Activated naive CD4-positive, alpha-beta T cell treated with Interleukin-2 at 50 U/mL for 16 hours (primary cell): ENCODE data around the gene HBEGF.

Experiments used
- DNase-seq: peaks from one replicate; pipeline ENCODE4 v3.0.0-alpha.2; 2020

Gene HBEGF, protein sequence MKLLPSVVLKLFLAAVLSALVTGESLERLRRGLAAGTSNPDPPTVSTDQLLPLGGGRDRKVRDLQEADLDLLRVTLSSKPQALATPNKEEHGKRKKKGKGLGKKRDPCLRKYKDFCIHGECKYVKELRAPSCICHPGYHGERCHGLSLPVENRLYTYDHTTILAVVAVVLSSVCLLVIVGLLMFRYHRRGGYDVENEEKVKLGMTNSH

DNA sequence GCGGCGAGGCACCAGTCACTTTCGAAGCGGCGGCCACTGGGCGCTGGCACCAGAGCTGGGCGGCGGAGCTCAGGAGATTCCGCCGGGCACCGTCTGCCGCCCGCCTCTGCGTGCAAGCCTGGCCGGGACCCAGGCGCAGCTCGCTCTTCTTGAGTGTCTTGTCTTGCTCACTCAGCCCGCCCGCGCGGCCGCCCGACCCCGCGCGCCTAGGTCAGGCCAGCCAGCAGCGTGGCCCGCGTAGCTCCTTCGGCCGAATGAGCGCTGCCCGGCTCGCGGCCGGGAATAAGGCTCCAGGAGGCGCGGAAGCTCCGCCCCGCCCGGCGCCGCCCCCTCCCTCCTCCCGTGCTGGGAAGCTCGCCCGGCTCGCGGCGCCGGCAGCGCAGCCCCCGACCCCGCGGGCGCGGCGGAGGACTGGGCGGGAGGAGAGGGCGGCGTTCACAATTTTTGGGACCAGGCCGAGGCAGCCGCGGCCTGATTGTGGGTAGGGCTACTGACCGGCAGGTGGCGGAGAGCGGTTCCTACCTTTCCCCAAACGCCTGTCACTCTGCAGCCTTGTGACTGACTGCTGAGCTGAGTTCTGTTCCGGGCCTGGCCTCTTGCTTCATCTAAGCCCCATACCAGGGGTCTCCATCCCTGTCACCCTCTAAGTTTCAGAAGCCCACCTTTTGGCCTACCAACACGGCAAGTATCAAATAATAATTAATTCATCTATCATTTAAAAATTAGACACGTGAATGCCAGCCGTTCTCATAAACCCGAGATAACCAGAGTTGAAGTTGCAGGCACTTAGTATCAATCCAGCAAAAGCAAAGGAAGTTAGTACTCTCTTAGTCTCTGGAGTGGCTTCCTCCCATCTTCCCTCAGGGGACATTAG, at the start of gene HBEGF:
Gene HBEGF, minus strand, starts transcription at position 256 of the 874 bp plus-strand sequence. CDS start 275 bp downstream, outside the sequence.
- peak; percentile 53 for DNase-seq

DNA sequence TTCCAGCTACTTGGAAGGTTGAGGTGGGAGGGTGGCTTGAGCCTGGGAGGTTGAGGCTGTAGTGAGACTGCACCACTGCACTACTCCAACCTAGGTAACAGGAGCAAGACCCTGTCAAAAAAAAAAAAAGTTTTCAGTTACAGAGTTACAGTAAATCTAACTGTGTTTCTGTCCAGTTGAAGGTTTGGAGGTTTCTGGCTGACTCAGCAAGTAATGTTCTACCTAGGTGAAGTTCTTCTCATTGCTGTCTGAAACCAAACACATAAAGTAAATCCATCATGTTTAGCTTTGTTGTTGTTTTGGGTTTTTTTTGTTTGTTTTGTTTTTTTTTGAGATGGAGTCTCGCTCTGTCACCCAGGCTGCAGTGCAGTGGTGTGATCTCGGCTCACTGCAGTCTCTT, 47.3 kb upstream of the HBEGF start:
- no peak for DNase-seq

DNA sequence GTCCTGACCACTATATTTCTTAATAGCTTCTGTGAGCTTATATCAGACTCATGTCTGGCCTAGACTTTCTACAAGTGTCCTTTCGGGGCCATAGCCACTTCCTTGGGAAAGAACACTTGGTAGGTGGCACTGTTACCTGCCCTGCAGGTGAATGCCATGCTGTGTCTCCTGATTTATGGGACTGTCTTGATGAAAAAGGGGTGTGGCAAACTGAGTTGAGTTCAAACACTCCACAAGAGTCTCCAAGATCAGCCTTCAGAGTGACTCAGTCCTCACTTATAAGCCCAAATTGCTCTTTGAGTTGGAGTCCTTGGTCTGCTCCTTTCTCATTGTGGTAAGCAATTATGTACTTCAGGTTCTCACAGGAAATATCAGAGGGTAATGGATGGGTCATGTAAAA, 45.3 kb upstream of the HBEGF start:
- DNase-seq = no peak

DNA sequence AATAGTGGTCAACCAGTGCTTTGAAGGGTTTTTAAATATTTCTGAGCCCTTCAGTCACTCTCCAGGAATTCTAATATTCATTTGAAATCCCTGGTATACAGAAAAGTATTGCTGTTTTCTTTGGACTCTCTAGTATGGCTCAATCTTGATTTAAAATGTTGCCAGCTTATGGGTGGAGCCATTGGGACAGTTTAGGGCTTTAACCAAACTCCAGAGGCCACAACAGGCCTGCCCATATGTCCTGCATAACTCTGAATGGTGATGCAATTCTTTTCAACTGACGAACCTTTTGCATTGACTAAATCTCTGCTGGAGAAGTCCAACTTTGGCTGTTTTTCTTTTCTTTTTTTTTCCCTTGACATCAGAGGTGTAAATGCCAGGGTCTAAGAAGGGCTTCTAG, 44.9 kb upstream of the HBEGF start:
- DNase-seq = no peak

DNA sequence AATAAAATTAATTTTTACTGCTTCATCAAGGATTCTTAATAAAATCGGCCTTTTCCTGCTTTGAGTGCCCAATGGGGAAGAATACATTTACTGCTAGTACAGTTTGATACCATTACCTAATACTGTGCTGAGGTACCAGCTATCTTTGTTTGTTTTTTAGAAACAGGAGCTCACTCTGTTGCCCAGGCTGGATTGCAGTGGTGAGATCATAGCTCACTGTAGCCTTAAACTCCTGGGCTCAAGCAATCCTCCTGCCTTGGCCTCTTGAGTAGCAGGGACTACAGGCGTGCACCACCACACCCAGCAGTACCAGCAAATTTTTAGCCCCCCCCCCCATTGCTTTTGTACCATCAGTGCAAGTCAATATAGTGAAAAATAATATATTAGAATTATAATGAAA, 41.6 kb upstream of the HBEGF start:
- no peak for DNase-seq

DNA sequence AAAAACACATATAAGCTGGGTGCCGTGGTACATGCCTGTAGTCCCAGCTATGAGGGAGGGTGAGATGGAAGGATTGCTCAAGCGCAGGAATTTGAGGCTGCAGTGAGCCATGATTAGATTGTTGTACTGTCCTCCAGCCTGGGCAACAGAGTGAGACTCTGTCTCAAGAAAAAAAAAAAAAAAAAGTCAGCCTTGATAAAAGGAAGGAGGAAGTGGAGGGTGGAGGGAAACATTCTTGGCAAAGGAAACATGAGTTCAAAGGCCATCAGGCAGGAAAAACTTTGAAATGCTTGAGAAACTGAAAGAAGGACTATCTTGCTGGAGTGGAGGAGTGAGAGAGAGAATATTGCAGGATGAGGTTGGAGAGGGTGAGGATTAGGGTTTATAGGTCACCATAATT, 36.9 kb upstream of the HBEGF start:
- no peak for DNase-seq

DNA sequence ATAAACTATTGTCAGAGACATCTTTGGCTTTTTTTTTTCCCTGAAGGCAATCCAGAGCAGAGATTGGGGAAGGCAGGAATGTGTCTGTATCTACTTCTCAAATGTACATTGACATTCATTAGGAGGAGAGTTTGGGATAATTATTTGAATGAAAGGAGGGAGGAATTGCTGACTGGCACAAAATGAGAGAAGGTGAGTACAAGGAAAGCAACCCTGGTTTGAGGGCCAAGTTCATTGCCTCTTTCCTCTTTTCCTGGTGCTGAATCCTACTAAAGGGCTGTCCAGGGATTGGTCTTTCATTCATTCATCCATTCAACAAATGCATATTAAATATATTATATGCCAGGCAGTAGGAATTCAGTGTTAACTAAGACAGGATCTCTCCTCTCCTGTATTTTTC, 36.5 kb upstream of the HBEGF start:
- no peak for DNase-seq

DNA sequence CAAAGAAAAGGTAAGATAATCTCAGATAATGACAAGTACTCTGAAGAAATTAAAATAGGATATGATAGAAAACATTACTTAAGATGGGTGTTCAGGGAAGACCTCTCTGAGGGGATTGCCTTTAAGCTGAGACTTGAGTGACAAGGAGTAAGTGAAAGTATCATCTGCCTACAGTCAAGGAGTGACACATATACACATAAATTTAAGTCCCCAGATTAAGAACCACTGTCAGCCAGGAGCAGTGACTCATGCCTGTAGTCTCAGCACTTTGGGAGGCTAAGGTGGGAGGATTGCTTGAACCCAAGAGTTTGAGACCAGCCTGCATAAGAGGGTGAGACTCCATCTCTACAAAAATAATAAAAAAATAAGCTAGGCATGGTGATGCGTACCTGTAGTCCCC, 35.6 kb upstream of the HBEGF start:
- no peak for DNase-seq

DNA sequence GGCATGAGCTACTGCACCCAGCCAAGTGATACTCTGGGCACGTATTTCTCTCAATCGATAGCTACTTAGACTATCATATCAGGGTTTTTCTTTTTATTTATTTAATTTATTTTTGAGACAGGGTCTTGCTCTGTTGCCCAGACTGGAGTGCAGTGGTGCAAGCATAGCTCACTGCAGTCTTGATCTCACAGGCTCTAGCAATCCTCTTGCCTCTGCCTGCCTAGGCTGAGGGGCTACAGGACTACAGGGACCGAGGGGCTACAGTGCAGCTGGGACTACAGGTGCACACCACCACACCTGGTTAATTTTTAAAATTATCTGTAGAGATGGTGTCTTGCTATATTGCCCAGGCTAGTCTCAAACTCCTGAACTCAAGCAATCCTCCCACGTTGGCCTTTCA, 34.9 kb upstream of the HBEGF start:
- no peak for DNase-seq

DNA sequence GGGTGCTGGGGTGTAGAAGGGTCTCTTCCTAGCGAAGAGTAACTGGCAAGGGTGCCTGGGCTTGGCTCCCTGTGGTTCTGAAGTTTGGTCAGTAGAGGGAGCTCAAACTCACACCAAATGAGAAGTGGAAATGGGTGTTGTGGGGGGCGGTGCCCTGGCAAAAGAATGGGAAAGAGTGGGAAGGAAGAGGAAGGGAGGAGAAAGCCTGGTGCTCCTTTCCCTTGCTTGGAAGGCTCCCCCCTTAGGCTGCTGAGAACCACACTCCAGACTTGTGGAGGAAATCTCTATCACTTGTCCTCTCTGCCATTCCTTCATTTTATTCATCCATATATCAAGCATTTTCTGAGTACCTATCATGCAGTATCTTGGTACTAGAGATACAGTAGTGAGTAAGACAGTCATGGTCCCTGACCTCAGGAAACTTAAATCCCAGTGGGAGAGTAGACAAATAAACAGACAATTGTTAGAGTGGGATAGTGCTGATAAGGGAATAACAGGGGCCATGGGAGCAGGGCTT, 26.6 kb upstream of the HBEGF start:
- peak; percentile 45 for DNase-seq

DNA sequence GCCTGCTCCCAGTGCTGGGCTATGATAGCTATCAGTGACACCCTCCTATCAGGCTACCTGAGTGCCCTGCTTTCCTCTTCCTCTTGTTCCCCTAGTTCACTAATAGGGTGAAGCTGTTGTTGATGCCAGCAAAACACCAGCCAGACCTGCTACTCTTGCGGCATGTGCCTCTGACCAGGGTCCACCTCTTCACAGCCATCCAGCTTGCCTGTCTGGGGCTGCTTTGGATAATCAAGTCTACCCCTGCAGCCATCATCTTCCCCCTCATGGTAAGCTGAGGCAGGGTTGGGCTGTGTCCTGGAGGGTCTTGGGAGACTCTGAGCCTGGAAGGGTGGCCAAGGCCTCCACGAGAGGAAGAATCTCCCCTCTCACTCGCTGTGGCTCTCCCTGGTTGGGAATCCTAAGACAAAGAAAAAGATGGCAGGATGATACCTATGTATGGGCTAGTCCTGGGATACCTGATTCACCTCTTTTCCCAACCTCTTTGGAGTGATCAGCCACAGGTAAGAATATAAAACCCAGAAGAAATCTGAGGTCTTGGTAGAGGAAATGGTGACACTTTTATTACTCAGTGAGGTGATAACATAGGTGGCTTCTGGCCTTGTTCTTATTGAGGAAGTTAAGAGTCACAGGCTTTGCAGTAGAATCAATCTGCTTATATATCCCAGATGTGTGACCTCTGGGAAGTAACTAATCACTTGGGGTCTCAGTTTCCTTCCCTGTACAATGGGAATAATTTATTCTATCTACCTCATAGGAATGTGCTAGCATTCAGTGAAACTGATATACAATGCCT, 25.2 kb upstream of the HBEGF start:
- DNase-seq = no peak

DNA sequence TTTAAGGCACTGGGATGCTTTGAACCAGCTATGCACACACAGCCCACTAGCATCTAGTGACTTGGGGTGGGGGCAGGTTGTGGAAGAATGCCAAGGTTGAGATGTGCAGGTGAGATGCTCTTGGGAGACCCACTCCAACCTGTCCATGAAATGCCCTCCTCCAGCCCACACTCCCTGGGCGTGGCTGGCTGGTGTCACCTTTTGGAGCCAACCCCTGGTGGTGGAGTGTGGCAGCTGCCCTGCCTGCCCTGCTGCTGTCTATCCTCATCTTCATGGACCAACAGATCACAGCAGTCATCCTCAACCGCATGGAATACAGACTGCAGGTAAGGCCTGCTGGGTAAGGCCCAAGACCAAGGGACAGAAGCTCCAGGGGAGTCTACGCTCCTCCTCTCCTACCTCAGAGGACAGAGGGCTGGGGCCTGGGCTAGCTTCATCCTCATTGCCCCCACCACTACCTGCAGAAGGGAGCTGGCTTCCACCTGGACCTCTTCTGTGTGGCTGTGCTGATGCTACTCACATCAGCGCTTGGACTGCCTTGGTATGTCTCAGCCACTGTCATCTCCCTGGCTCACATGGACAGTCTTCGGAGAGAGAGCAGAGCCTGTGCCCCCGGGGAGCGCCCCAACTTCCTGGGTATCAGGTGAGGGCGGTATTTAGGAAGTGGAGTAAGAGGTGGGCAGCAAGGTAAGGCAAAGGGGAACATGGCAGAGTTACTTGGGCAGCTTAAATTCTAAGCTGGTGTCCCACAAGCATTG, 21.0 kb upstream of the HBEGF start:
- no peak for DNase-seq

DNA sequence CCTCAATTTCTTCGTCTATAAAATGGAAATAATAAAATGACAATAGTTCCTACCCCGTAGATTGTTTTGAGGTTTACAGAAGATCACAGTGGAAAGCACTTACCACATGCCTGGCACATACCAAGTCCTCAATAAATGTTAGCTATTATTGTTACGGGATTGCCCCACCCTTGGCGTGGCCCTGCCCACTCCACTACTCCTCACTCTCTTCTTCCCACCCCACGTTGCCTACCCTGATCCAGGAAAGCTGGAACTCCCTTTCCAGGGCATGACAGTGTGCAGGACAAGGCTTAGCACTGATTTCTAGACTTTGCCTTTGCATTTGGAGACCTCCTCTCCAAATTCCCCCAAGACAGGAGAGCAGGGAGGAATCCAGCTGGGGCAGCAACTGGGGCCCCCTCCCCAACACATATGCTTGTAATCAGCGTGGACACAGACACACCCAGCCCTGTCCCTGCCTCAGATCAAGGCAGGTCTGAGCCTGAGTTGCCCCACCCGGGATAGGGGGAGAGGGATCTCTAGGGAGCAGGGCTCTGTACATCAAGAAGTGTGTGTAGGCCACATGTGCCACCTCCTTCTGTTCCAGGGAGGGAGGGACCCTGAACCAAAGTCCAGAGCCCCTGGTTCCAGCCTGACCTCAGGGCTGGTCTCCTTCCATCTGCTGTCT, 20.3 kb upstream of the HBEGF start:
- DNase-seq = no peak

DNA sequence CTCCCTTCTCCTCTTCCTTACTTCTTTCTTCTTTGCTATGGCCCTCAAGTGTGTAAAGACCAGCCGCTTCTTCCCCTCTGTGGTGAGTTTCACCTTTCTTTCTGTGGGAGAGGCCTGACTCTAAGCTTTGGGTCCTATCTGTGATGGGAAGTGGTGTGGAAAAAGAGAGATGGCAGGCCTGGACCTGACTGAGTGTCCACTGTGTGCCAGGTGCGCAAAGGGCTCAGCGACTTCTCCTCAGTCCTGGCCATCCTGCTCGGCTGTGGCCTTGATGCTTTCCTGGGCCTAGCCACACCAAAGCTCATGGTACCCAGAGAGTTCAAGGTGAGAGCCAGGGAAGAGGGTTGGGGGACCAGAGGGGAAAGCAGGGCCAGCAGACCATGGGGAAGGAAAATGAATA, 19.5 kb upstream of the HBEGF start:
- no peak for DNase-seq

DNA sequence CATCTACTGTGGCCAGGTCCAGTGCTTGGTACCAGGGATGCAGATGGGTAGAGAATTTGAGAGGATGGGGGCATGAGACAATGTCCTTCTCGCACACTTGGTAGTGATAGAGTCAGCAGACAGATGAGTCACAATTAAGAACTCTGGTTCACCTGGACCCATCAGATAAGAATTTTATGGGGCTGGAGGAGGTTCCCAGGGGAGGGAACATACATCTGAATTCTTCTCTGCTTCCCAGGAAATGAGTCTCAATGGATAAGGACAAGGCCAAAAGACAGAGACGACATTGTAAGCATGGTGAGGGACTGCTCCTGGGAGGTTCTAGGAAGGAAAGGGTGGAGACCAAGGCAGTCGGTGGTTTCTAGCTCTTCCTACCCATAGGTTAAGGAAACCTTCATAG, 18.9 kb upstream of the HBEGF start:
- DNase-seq = no peak

DNA sequence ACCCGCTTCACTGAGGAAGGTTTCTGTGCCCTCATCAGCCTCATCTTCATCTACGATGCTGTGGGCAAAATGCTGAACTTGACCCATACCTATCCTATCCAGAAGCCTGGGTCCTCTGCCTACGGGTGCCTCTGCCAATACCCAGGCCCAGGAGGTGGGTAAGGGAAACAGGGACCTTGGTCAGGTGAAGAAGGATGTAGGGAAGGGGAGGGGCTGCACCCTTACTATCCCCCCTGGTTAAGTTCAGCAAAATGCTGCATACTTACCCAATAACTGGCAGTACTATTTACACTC, 18.0 kb upstream of the HBEGF start:
- DNase-seq = no peak

DNA sequence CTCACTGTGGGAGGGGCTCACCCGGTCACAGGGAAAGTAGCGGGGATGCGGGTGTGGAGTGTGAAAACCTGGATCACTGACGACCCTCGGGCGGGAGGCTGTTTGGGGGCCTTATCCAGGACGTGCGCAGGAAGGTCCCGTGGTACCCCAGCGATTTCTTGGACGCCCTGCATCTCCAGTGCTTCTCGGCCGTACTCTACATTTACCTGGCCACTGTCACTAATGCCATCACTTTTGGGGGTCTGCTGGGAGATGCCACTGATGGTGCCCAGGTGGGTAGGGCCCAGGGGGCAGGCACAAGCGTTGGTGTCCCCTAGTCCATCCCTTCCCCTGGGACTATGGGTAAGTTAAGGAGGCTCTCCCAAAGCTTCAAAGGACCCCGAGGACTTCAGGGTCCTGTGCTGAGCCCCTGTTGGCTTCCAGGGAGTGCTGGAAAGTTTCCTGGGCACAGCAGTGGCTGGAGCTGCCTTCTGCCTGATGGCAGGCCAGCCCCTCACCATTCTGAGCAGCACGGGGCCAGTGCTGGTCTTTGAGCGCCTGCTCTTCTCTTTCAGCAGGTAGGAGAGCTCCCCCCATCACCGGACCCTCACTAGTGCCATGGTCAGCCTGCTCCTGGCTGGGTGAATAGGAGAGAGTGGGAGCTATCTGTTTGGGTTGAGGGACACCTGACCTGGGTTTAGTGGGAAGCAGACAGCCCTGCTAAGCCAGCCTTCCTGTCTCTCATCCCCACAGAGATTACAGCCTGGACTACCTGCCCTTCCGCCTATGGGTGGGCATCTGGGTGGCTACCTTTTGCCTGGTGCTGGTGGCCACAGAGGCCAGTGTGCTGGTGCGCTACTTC, 17.4 kb upstream of the HBEGF start:
- no peak for DNase-seq

DNA sequence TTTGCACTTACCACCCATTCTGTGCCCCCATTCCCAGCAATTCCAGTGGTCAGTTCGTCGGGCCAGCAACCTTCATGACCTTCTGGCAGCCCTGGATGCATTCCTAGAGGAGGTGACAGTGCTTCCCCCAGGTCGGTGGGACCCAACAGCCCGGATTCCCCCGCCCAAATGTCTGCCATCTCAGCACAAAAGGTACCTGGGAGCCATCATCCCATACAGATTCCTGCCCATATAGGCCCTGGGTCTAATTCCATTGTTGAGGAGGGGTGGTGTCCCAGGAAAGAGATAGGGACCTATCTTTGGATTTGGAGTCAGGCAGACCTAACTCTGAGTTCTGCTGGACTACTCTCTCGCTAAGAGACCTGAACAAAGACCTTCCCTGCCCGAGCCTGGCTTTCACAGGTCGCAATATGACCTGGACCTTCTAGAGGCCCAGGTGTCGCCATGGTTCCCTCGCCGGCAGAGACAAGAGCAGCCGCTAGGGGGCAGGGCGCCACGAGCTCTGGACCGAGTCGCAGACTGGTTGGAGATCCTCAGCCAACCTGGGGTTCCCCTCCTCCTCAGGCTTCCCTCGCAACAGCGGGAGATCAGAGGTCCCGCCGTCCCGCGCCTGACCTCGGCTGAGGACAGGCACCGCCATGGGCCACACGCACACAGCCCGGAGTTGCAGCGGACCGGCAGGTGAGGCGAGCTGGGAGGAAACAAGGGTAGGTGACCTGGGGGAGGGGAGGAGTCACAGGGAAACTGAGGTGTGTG, 16.6 kb upstream of the HBEGF start:
- DNase-seq = peak; percentile 86

DNA sequence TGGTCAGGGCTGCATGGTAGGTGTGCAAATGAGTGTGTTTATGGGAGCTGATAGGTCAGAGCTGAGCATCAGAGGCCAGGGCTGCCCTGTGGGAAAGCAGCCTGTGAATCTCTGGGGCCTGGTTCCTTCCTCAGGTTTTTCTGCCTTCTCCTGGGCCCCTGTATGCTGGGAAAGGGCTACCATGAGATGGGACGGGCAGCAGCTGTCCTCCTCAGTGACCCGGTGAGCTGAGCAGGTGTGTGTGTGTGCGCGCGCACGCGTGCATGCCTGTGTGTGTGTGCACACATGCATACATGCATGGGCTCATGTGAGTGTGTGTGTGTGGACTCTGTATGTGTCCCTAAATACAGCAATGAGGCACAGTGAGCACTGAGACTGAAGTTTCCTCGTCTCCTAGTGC, 15.9 kb upstream of the HBEGF start:
- no peak for DNase-seq

DNA sequence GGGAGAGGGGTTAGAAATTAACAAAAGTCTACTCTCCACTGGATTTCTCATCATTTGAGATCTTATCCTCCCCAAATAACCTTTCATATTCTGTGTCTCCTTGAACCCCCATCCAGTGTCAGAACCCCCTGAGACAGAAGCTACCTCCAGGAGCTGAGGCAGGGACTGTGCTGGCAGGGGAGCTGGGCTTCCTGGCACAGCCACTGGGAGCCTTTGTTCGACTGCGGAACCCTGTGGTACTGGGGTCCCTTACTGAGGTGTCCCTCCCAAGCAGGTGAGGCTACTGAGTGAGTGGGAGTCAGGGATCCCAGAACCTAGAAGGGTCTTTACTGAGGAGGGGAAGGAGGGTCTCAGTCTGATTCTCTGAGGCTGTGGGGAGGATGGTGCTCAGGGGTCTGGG, 15.5 kb upstream of the HBEGF start:
- DNase-seq = no peak
